WTC11 (cell line): ENCODE results near the gene PRSS56. TPM values are rescaled to one million over a fixed set of nuclear protein-coding genes. Genes with fewer than 3 reads are reported as not detected.

Experiments used
- ATAC-seq: fragments of 200-7000 bp; cut with Tn5 transposase; 2 replicates; pipeline ENCODE4 v1.10.0; 2021; ENCODE audit warnings: mild to moderate bottlenecking, moderate library complexity
- CTCF ChIA-PET: fragments of 300-600 bp; sonication (Branson Sonifier 250); formaldehyde crosslinking; loops from one replicate; lab custom pipeline; 2021; ENCODE audit warnings: antibody characterized with exemption; lab: Charles Lee
- POLR2A ChIA-PET: fragments of 350-600 bp; sonication (Branson Sonifier 250); formaldehyde crosslinking; loops from one replicate; lab custom pipeline; 2021; ENCODE audit warnings: antibody characterized with exemption; lab: Charles Lee
- DNase-seq: peaks from one replicate; pipeline ENCODE4 v3.0.0; 2021; ENCODE audit warnings: low spot score
- H3K27ac Mint-ChIP-seq: 2 replicates; pipeline ENCODE4 v1.8.0; 2021; ENCODE audit warnings: mixed read lengths
- H3K27me3 Mint-ChIP-seq: 2 replicates; pipeline ENCODE4 v1.8.0; 2021; ENCODE audit warnings: low read depth, mild to moderate bottlenecking, moderate library complexity, mixed read lengths
- H3K36me3 Mint-ChIP-seq: 2 replicates; pipeline ENCODE4 v1.8.0; 2021; ENCODE audit warnings: mixed read lengths
- H3K4me1 Mint-ChIP-seq: 2 replicates; pipeline ENCODE4 v1.8.0; 2022; ENCODE audit warnings: mixed read lengths
- H3K4me3 Mint-ChIP-seq: 2 replicates; pipeline ENCODE4 v1.8.0; 2021; ENCODE audit warnings: mild to moderate bottlenecking, moderate library complexity, mixed read lengths
- H3K9me3 Mint-ChIP-seq: 2 replicates; pipeline ENCODE4 v1.8.0; 2021; ENCODE audit warnings: mixed read lengths
- CREB1 ChIP-seq: sonication (generic); formaldehyde crosslinking; IDR thresholded peaks from 2 replicates; pipeline ENCODE4 v1.8.0; 2023; ENCODE audit warnings: mild to moderate bottlenecking, missing genetic modification reagents
- EMX1 ChIP-seq: fragments of 250-450 bp; sonication (Bioruptor Pico); IDR thresholded peaks from 2 replicates; pipeline ENCODE4 v1.8.0; 2021; ENCODE audit warnings: mild to moderate bottlenecking
- GABPB1 ChIP-seq: sonication (generic); formaldehyde crosslinking; IDR thresholded peaks from 2 replicates; pipeline ENCODE4 v1.8.1; 2023; ENCODE audit warnings: mild to moderate bottlenecking, missing genetic modification reagents
- GRHL2 ChIP-seq: fragments of 250-450 bp; sonication (Bioruptor Pico); IDR thresholded peaks from 2 replicates; pipeline ENCODE4 v1.8.0; 2022; ENCODE audit warnings: mild to moderate bottlenecking, moderate library complexity; ENCODE audit not compliant: insufficient replicate concordance, severe bottlenecking
- JUN ChIP-seq: sonication (generic); formaldehyde crosslinking; IDR thresholded peaks from 2 replicates; pipeline ENCODE4 v1.8.0; 2023; ENCODE audit warnings: mild to moderate bottlenecking, missing genetic modification reagents
- MLX ChIP-seq: sonication (generic); formaldehyde crosslinking; IDR thresholded peaks from 2 replicates; pipeline ENCODE4 v1.8.1; 2023; ENCODE audit warnings: mild to moderate bottlenecking, missing genetic modification reagents, moderate library complexity
- NFATC4 ChIP-seq: fragments of 250-450 bp; sonication (Bioruptor Pico); IDR thresholded peaks from 2 replicates; pipeline ENCODE4 v1.9.0; 2021; ENCODE audit warnings: mild to moderate bottlenecking
- NR1H2 ChIP-seq: sonication (generic); formaldehyde crosslinking; IDR thresholded peaks from 2 replicates; pipeline ENCODE4 v1.9.0; 2021; ENCODE audit warnings: mild to moderate bottlenecking, moderate library complexity, missing genetic modification reagents
- NR2C2 ChIP-seq: sonication (generic); formaldehyde crosslinking; IDR thresholded peaks from 2 replicates; pipeline ENCODE4 v1.8.0; 2022; ENCODE audit warnings: mild to moderate bottlenecking, missing genetic modification reagents
- PREB ChIP-seq: sonication (generic); formaldehyde crosslinking; IDR thresholded peaks from 2 replicates; pipeline ENCODE4 v1.8.1; 2022; ENCODE audit warnings: mild to moderate bottlenecking, missing genetic modification reagents, moderate library complexity, borderline replicate concordance
- ZNF121 ChIP-seq: sonication (generic); formaldehyde crosslinking; IDR thresholded peaks from 2 replicates; pipeline ENCODE4 v1.8.0; 2023; ENCODE audit warnings: missing genetic modification reagents
- ZNF671 ChIP-seq: fragments of 250-450 bp; sonication (Bioruptor Pico); IDR thresholded peaks from 2 replicates; pipeline ENCODE4 v1.8.0; 2021; ENCODE audit warnings: mild to moderate bottlenecking
- total RNA-seq: library from RNA; stranded (reverse); gene quantifications from 3 replicates; pipeline ENCODE4 v1.2.3, GENCODE V29; 2021

PRSS56 gene
- total RNA-seq, 1 experiment from 2014 or later = not detected

- H3K9me3 Mint-ChIP-seq = no peaks in the 10 kb centered on the region
- no peak overlapping the region for H3K4me3 Mint-ChIP-seq
- TF ChIP-seq EMX1 (CRISPR knock-in tag) (no peak), NR2C2 (no peak), NFATC4 (no peak), PREB (no peak), CREB1 (CRISPR knock-in tag) (no peak)
- peaks cover 32% of the 10 kb centered on the region for H3K36me3 Mint-ChIP-seq
- no peaks in the 10 kb centered on the region for H3K27me3 Mint-ChIP-seq
- ChIA-PET CTCF (no interaction called here), POLR2A (no interaction called here)
- no peak overlapping the region for H3K27ac Mint-ChIP-seq
- DNase-seq (no peak), ATAC-seq (no peak)
- H3K4me1 Mint-ChIP-seq = no peaks in the 10 kb centered on the region
These were observed 53.7 kb downstream of the PRSS56 start for GRCh38 chr2:232573771-232574435.

GRCh38 chr2:232574674-232575403 lies 54.7 kb downstream of the PRSS56 start:
- no peaks in the 10 kb centered on the region for H3K4me1 Mint-ChIP-seq
- TF ChIP-seq JUN (no peak), GABPB1 (CRISPR knock-in tag) (peak; percentile 25; the same call in 1 of the 2 replicates), MLX (CRISPR knock-in tag) (no peak), NR1H2 (no peak), ZNF671 (CRISPR knock-in tag) (no peak), ZNF121 (no peak), GRHL2 (CRISPR knock-in tag) (no peak)
- H3K36me3 Mint-ChIP-seq = peaks cover 25% of the 10 kb centered on the region
- POLR2A ChIA-PET = no interaction called here
- H3K27me3 Mint-ChIP-seq = no peaks in the 10 kb centered on the region
- no peak for ATAC-seq
- H3K9me3 Mint-ChIP-seq = no peaks in the 10 kb centered on the region
- DNase-seq = no peak
- no peak overlapping the region for H3K4me3 Mint-ChIP-seq
- no peak overlapping the region for H3K27ac Mint-ChIP-seq
- CTCF ChIA-PET = no interaction called here

Other genes starting within 250 kb of the PRSS56 start
- 0.14 to 0.20 TPM (median 0.14 TPM) in 3 replicates for gene ALPP, start 141.6 kb upstream of the PRSS56 start, total RNA-seq
- 0.94 to 1.3 TPM (median 1.2 TPM) in 3 replicates for gene ALPG, start 113.5 kb upstream of the PRSS56 start, total RNA-seq
- gene ALPI, start 64.2 kb upstream of the PRSS56 start, total RNA-seq = not detected in 3 replicates
- 21.4 to 23.3 TPM (median 21.9 TPM) in 3 replicates for gene ECEL1, start 32.6 kb upstream of the PRSS56 start, total RNA-seq
- gene CHRND, start 5.8 kb downstream of the PRSS56 start, total RNA-seq = 0.07 to 0.11 TPM in 2 of 3 replicates, not detected in the other
- gene CHRNG, start 19.3 kb downstream of the PRSS56 start, total RNA-seq = 0.20 TPM in 1 of 3 replicates, not detected in the others
- 5.2 to 9.0 TPM (median 6.1 TPM) in 3 replicates for gene TIGD1, start 30.2 kb downstream of the PRSS56 start, total RNA-seq
- 90.6 to 97.8 TPM (median 95.9 TPM) in 3 replicates for gene EIF4E2, start 30.3 kb downstream of the PRSS56 start, total RNA-seq
- gene EFHD1, start 113.2 kb downstream of the PRSS56 start, total RNA-seq = 5.4 to 6.8 TPM (median 6.1 TPM) in 3 replicates
- gene GIGYF2, start 176.9 kb downstream of the PRSS56 start, total RNA-seq = 49.3 to 53.1 TPM (median 52.0 TPM) in 3 replicates